Measurements from ENCODE around the gene EMC9.

Gene EMC9, protein sequence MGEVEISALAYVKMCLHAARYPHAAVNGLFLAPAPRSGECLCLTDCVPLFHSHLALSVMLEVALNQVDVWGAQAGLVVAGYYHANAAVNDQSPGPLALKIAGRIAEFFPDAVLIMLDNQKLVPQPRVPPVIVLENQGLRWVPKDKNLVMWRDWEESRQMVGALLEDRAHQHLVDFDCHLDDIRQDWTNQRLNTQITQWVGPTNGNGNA
- 2.3 to 5.6 (median 3.5) reads per million in 18 experiments for total RNA-seq

DNA sequence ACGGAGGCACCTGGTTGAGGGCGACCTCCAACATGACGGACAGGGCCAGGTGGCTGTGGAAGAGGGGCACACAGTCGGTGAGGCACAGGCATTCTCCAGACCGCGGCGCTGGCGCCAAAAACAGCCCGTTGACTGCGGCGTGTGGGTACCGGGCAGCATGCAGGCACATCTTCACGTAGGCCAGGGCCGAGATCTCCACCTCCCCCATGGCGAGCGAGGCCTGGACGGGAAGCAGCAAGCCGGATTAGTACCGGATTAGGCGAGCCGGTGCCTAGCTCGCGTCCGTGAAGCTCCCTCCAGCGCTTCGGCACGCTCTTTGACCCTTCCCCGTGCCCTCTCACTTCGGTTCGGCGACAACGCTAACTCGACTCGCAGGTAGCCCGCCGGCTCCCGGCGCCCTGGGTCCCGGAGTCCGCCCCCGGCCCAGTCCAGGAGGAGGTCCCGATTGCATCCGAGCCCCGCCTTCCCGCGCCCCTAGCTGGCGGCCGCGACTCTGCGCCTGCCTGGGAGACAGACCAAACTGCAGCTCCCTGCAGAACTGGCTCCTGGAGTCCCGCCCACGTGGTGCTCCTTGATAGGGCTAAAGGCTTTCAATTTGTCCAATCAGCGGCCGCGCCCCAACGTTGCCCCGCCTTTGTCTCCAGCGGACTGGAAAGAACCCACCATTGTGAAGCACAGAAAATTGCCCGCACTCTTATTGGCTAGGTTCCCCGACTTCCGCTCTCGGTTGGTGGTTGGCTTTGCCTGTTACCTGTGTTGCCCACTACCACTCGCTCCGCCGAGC lies at the start of gene EMC9:
EMC9 (minus strand) TSS at position 495 of the 784 bp plus-strand sequence; CDS start at position 208, 287 bp downstream.
- peak; percentile 100 for DNase-seq

DNA sequence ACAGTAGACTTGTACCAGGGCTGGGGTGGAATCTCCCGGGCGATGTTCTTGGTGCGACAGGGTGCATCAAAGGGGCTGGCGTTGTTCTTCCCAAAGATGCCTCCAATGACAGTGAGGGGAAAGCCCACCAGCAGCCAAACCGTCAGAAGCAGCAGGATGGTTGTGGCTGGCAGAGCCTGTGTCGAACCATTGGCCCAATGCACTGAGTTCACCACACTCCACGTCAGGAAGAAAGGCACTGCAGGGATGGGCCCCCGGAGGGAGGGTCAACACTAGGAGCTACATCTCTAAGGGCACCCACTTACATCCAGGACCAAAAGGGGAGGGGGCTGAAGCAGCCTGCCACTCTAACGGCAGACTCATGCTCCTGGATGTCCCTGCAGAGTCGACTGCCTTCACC lies 49.0 kb upstream of the EMC9 start:
- no peak for DNase-seq

DNA sequence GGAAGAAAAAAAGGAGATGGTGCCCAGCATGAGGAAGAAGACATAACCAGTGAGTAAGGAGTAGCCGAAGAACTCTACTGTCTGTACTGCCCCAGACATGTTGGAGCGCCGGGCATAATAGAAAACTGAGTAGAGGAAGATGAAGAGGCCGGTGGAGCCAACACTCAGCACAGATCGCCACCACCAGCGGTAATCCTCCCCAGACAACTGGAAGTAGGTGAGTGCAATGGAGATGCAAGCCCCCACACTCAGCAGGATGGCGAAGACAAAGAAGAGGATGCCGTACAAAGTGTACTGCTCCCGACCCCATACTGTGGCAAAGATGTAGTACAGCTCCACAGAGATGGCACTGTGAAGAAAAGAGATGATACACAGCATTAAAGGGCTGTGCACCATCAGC lies 48.1 kb upstream of the EMC9 start:
- no peak for DNase-seq

DNA sequence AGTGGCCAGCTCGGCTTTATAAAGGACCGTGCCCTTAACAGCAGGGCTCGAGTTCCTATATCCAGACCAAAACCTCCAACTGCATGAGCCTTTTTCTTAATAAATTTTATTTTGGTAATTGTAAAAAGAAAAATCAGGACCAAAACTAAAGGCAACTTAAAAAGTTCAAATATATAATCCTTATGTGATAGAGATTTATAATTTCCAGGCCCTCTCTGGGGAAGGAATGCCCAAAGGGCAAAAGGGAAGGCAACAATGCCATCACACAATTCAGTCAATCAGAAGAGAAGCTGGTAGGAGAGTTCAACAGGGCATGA lies 47.6 kb upstream of the EMC9 start:
- DNase-seq: no peak

DNA sequence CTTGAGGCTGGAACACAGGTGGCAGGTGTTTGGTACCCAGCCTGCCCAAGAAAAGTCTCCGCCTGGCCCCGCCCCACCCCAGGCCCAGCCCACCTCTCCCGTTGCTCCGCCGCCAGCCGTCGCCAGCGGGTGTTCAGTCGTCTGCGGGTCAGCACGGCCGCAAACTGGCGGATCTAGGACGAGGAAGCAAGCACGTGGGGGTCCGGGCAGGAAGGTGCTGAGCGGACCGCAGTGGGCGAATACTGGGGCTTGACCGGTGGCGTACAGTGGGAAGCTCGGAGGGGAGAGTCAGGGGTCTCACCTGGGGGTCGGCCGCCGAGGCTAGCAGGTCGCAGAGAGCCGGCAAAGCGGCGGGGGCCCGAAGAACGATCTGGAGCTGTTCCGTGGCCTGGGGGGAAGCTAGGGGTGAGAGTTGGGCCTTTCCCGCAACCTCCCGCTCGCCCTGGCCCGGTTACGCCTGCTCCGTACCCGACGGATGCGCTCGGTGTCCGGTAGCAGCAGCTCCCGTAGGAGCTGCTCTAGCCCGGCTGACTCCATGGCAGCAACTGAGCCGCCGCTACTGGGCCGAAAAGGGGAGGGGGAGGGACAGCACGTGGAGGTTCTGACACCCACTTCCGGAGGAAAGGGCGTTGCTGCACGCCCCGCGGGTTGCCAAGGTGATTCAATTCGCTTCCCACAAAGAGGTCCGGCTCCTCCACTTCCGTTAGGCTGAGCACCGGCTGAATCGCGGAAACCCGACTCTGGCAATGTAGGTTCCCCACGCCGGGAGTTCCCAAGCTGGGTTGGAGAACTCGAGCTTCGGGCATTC lies 47.1 kb upstream of the EMC9 start, which contains the start of gene IPO4:
IPO4 (minus strand) TSS at position 566 of the 808 bp plus-strand sequence; CDS start at position 537, 29 bp downstream.
- peak; percentile 97 to 98 for DNase-seq

DNA sequence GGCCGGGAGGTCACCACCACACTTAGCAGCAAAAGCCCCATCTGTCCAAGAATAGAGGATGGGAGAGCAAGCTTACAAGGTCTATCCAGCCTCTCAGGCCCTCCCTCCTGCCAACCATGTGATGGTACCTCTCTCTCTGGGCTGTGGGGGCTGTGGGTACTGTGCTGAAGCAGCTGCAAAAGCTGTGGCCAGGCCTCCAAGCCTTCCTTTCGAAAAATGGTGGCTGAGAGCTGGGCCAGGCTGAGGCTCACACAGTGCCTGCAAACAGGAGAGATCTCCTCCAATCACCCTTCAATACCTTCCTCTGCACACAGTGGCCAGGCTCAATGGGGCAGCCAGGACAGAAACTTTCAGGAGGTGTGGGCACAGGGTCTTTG lies 46.1 kb upstream of the EMC9 start:
- no peak for DNase-seq

DNA sequence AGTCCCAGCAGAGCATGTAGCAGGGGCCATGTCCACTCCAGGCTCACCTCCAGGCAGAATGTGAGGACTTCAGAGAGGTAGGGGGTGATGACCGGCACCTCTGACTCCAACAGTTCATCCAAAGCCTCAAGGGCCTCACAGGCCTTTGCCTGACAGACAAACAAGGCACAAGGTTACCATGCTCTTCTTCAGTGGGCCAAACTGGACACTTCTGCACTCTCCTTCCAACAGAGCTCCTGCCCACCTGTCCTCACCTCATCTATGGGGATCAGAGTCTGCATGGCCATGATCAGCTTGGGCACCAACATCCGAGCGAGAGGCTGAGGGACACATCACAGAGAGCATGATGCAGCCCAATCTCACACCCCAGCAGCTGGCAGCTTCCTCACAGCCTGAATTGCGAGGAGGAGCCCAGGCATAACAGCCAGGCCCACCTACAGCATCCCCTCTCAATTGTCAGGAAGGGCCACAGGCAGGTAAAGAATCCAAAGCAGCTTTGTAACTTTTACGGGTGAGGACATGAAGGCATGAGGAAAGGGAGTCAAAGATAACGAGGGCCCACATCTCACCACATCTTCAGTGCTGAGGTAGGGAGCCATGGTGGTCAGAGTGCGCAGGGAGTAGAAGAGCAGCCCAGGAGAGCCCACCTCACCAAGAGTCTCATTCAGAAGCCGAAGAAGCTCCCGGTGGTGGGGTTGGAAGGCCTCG lies 45.6 kb upstream of the EMC9 start:
- no peak for DNase-seq

DNA sequence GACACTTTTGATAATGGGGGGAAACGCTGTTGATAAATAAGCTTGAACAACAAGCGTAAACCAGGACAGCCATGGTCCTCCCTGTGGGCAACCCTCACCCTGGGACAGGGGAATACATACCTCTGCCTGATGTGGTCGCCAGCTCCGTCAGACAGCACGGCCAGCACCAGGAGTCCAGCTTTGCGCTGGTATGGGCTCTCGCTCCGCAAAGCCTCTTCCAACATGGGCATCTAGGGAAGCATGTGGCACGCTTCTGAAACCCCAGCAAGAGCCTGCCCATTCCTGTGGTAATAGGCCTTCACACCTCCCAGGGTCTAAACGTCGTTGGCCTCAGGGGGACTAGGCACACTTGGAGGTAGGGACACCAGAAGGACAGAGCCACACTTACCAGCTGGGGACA lies 44.4 kb upstream of the EMC9 start:
- no peak for DNase-seq

DNA sequence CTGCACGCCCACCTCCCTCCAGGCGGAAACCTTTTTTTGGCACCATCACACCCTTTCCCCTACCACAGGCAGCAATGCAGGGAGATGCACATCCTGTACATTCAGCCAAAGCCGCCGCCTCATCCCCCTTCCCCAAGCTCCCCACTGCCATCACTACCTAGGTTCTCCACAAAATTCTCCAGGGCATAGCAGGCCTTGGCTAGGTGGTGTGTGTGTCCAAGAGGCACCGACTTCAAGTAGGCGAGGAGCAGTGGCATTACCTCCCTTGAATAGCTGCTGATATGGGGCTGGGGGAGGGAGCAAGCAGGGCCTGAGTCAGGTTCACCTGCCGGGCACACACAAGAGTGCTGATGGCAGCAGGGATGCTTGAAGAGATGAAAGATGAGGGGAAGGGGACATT lies 43.6 kb upstream of the EMC9 start:
- DNase-seq: no peak

DNA sequence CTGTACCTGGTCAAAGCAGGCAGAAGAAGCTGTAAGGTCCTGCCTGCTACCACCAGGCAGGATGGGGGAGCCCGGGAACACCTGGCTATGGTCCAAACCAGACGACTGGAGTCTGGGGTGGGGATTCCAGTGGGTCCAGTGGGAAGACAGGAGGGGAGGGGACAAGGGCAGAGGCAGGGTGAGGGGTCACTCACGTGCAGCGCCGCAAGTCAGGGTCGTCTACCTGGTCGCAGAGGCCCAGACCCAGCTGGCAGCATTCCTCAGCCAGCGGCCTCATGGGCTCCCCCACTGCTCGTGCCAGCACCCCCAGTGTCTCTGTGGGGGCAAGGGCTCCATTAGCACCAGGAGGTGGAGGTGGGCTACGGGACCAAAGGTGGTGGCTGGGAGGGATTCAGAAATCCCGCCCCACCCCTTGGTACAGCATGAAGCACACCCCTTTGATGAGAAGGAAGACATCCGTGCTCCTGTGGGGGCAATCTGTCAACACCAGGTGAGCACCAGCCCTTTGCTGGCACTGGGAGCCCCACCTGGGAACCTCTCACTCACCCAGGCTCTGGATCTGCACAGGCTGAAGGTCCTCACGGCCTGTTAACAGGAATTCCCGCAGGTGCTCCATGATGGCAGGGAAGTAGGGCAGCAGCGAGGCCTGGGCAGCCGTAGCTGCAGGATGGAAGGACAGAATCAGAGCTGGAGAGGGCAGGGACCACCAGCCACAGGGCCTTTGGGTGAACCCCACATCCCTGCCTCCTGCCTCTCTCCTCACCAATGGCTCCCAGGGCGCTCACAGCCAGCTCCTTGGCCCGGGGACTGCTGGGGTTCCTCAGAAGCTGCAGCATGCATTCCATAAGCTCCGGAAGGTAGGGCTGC lies 42.9 kb upstream of the EMC9 start:
- DNase-seq: no peak

DNA sequence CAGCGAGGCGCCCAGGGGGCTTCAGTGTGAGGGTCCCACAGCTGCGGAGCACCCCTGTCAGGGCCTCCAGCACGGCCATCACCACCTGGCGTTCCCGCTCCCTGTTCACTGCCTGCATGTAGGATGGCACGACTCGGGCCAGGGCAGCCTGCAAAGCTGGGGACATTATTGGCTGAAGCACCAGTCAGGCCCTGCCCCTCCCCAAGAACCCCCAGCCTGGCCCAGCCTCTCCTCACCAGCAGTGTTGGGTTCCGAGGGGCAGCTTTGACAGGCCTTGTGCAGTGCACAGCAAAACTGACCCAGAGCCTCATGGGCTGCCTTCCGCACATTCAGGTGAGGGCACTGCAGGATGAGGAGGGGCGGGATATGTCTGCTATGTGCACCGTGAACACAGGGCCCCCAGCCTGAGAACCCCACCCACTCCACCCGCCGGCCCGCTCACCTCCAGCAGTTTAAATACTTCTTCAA lies 41.7 kb upstream of the EMC9 start:
- DNase-seq: no peak

DNA sequence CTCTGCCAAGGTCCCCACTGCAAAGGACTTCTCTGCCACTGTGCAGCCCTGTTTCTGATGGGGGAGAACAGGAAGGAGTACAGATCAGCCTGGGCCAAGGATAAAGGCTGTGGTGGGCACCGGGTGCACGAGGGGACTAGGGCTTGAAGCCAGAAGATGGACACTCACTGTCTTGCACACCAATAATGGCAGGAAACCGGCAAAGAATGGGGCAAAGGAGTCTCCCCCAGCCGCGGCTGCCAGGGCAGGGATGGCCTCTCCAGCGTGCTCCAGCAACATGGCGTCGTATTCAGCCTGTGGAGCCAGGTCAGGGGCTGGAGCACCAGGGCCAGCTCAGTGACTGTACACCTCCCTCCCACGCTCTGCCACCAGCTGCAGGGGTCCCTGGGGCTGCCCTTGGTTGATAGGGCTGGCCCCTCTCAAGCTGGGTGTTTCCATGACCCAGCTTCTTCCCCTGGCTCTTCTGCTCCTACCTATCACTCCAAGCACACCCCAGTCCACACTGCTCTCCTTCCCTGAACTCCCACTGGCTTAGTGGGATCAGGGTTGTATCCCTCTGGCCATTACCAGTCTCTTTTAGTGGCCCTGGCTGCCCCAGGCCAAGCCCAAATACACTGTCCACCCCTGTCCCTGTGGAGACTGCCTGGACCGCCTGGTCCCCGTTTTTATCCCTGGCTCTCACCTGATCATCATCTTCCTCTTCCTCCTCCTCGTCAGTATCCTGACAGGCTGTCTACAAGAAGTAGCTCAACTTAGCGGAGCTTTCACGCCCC lies 40.9 kb upstream of the EMC9 start:
- DNase-seq: no peak

DNA sequence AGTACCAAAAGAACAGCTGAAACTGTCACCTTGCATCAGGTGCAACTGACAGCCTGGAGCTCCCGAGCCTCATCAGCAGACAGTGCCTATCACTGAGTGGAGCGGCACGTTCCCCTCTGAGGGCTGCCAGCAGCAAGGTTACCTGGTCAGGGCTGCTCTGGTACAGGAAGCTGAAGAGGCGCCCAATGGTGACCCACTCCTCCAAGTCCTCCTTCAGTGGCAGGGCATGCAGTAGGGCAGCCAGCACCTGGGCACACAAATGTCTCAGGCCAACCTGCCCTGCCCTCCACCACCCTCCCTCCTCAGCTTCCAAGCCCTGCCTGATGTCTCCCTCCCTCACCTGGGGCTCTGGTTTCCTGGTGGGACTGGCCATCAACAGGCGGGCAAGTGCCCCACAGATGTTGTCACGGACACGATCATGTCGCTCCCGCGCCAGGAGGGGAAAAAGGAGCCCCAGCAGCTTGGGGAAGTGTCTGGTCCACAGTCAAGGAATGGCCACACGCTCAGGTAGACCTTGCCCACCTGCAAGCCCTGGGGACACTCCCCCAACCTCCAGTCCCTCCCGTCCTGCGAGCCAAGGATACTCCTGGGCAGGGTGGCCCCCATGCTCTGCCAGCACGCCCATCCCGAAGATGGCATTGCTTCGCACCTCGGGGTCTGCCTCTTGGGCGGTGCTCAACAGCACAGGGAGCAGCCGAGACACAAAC lies 40.1 kb upstream of the EMC9 start:
- no peak for DNase-seq

DNA sequence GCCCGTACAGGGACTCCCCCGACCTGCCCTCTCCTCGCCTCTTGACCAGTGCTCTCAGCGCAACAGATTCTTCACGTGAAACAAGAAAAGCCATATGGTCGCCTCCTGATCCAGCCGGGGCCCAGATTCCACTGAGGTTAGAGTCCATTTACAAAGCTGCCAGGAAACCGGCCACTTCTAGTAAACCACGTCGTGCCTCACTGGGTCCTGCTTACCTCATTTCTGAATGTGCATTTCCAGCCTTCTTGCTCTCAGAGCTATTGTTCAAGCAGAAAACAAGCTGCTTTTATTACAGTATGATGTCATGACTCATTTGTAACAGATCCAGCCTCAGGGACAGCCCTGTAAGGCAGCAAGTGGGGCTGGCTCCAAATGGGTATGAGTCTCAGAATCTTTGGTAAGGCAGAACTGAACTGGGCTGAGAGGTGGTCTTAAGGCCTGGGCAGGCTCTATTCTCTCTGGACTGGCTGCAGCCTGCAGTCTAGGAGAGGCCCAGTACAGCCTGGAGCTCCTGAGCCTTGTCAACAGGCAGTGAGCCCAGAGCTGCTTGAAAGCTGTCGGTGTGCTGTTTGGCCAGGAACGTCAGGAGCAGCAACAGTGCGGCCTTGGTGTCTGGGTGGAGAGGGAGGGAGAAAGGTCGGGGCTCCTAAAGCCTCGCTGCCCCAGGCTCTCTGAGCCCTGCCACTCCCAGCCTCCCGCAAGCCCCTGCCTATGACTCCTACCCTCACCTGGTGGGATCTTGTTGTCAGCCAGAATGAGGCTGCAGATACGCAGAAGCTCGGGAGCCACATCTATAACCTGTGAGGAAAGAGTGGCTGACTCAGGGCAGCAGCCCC lies 38.8 kb upstream of the EMC9 start:
- DNase-seq: no peak

DNA sequence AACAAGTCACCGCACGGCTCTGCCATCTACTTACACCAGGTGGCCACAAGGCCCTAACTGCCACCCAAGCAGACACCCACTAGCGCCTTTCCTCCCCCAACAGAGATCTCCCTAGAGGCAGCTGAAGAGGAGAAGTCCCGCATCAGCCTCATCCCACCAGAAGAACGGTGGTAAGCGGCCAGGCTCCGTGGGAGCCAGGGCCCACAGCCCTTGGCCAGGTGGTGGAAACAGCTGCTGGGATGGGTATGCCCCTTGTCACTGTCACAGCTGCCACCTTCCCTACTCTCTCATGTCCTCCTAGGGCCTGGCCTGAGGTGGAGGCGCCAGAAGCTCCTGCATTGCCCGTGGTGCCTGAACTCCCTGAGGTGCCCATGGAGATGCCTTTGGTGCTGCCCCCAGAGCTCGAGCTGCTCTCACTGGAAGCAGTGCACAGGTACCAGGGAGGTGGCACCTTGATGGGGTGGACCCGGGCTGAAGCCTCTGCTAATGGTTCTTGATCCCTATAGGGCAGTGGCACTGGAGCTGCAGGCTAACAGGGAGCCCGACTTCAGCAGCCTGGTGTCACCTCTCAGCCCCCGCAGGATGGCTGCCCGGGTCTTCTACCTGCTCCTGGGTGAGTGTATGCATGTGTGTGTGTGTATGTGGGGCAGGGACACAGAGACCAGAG lies 38.0 kb upstream of the EMC9 start:
- no peak for DNase-seq

DNA sequence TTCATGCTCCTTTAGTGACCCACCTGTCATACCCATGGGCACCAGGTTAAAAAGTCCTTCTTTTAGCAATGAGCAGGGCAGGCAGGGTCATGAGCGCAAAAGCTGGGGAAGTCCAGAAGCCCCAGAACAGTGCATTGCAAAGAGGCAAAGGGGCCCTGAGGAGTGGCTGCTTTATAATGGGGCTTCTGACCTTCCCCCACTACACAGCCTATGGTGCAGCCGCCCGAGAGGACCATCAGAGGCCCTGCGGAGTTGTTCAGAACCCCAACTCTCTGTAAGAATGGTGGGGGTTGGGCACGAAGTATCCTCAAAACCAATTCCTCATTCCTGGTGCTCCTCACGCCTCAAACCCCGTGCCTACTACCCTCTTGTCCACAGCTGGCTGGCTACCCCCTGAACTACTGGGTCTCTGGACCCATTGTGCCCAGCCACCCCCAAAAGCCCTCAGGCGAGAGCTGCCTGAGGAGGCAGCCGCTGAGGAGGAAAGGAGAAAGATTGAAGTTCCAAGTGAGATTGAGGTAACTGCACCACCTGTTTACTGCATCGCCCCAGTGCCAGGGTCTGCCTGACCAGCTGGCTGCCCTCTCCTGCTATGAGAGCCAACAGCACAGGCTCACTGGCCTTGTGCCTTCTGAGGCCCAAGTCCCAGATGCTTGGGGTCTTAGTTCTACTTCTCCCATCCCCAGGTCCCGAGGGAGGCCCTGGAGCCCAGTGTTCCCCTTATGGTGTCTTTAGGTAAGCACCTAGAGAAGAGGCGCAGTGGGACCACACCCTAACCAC lies 37.2 kb upstream of the EMC9 start:
- DNase-seq: no peak

DNA sequence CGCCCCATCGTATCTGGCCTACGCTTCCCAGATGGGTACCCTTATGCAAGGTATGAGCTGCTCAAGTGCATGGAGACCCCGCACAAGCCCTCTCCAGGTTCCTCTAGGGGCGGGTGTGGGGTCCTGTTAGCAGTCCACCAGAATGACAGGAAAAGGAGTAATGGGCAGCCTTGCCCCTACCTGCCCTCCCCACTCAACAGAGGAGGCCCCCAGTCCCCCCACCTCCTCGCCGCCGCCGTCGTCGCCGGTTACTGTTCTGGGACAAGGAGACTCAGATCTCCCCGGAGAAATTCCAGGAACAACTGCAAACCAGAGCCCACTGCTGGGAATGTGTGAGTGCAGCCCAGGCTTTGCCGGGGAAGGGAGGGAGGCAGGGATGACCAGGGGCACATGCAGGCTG lies 36.5 kb upstream of the EMC9 start:
- DNase-seq: no peak

Data from inflammatory macrophage (primary cell).